Suprapubic skin (tissue), 3 donors: Measurements from ENCODE around the gene CMAS.

Source experiments
- POLR2A ChIP-seq, 2 donors: fragments of 450-650 bp; IDR thresholded peaks; one replicate each; pipeline ENCODE4 v1.6.1; 2017; ENCODE audit warnings: antibody characterized with exemption in 2 of 2, mild to moderate bottlenecking in 2 of 2, moderate library complexity in 2 of 2
- TF ChIP-seq, protein P1 (sequence below), 2 donors: fragments of 200-600 bp in 1 of 2; fragments of 450-650 bp in 1 of 2; sonication (generic) in 1 of 2; IDR thresholded peaks; one replicate each; pipeline ENCODE4 v1.5.1; 2016 to 2019; ENCODE audit warnings: antibody characterized with exemption in 2 of 2, mild to moderate bottlenecking in 1 of 2, moderate library complexity in 1 of 2

DNA sequence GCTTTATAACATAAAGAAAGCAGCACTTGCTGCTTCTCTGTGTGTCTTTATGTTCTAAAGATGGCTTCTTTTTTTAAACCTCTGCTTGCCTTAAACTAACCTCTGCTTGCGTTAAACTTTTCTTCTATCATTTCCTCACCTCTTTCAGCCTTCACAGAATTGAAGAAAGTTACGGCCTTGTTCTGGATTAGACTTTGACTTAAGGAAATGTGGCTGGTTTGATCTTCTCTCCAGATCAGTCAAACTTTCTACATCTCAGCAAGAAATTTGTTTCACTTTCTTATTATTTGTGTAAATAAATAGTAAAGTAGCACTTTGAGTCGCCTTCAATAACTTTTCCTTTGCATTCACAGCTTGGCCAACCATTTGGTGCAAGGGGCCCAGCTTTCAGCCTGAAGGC, 64.2 kb downstream of the CMAS start:
- TF ChIP-seq, protein P1, sequence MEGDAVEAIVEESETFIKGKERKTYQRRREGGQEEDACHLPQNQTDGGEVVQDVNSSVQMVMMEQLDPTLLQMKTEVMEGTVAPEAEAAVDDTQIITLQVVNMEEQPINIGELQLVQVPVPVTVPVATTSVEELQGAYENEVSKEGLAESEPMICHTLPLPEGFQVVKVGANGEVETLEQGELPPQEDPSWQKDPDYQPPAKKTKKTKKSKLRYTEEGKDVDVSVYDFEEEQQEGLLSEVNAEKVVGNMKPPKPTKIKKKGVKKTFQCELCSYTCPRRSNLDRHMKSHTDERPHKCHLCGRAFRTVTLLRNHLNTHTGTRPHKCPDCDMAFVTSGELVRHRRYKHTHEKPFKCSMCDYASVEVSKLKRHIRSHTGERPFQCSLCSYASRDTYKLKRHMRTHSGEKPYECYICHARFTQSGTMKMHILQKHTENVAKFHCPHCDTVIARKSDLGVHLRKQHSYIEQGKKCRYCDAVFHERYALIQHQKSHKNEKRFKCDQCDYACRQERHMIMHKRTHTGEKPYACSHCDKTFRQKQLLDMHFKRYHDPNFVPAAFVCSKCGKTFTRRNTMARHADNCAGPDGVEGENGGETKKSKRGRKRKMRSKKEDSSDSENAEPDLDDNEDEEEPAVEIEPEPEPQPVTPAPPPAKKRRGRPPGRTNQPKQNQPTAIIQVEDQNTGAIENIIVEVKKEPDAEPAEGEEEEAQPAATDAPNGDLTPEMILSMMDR (IDR thresholded peaks at IDR 0.05) = no peak
- no peak for TF ChIP-seq POLR2A (IDR thresholded peaks at IDR 0.05)
